ENCODE measurements around the gene POC1A.
"Not testable (repeated sequence)": the region's sequence is repeated elsewhere in the genome, so short reads cannot be mapped to it uniquely, and the experiment has no call there.

The POC1A gene

GRCh38 chr3:52175416-52176179 is 21.4 kb upstream of the POC1A start:
- Histone ChIP-seq H3K27me3 (ENCODE audit: control insufficient read depth in 5 of 5, insufficient read depth in 4 of 5, low read length in 5 of 5) (no peaks in the 10 kb centered on the region), H3K9me3 (ENCODE audit: control insufficient read depth in 5 of 5, low read length in 5 of 5) (no peaks in the 10 kb centered on the region), H3K4me1 (ENCODE audit: control insufficient read depth in 5 of 5, insufficient read depth in 5 of 5, low read length in 5 of 5) (peaks cover 7 to 28% (median 19%) of the 10 kb centered on the region in 5 donors), H3K4me3 (ENCODE audit: low read depth in 1 of 5, low read length in 5 of 5) (no peak overlapping the region), H3K36me3 (ENCODE audit: control insufficient read depth in 5 of 5, insufficient read depth in 5 of 5, low read length in 5 of 5) (no peaks in the 10 kb centered on the region), H3K9ac (ENCODE audit: low read length in 5 of 5) (no peak overlapping the region), H3K27ac (ENCODE audit: low read depth, low read length) (no peak overlapping the region)

GRCh38 chr3:52174896-52175295 is 20.7 kb upstream of the POC1A start:
- Histone ChIP-seq H3K36me3 (ENCODE audit: control insufficient read depth in 5 of 5, insufficient read depth in 5 of 5, low read length in 5 of 5) (no peaks in the 10 kb centered on the region), H3K9me3 (ENCODE audit: control insufficient read depth in 5 of 5, low read length in 5 of 5) (no peaks in the 10 kb centered on the region), H3K27ac (ENCODE audit: low read depth, low read length) (no peak overlapping the region), H3K4me3 (ENCODE audit: low read depth in 1 of 5, low read length in 5 of 5) (no peak overlapping the region), H3K4me1 (ENCODE audit: control insufficient read depth in 5 of 5, insufficient read depth in 5 of 5, low read length in 5 of 5) (peaks cover 7 to 28% (median 19%) of the 10 kb centered on the region in 5 donors), H3K27me3 (ENCODE audit: control insufficient read depth in 5 of 5, insufficient read depth in 4 of 5, low read length in 5 of 5) (no peaks in the 10 kb centered on the region), H3K9ac (ENCODE audit: low read length in 5 of 5) (no peak overlapping the region)

GRCh38 chr3:52173101-52173500 is 18.9 kb upstream of the POC1A start:
- H3K9ac ChIP-seq (ENCODE audit: low read length in 5 of 5), result no peak overlapping the region
- H3K27ac ChIP-seq (ENCODE audit: low read depth, low read length), result no peak overlapping the region

DNA sequence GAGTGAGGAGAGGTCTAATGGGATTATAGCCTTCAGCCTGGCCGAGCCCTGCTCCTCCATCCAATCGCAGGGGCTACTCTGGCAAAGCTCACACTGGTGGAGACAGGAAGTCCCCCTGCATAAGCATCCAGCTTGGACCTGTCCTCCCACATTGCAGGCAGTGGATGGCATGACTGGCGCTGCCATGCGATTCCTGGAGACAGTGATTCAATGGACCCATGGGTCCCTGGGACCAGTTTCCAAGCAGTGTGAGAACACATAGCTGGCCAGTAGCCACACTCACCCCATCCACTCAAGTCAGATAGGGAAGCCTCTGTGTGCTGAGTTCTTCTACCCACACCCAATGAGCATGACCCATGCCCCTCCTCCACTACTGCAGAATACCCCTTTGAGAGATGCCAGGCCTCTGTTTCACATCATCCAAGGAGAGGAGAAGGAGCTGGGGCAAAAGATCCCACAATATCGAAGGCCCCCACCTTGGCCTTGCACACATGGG is 18.1 kb upstream of the POC1A start:
- Histone ChIP-seq H3K4me3 (ENCODE audit: low read depth in 1 of 5, low read length in 5 of 5) (no peak overlapping the region), H3K9me3 (ENCODE audit: control insufficient read depth in 5 of 5, low read length in 5 of 5) (no peaks in the 10 kb centered on the region), H3K4me1 (ENCODE audit: control insufficient read depth in 5 of 5, insufficient read depth in 5 of 5, low read length in 5 of 5) (peaks cover 7 to 16% (median 11%) of the 10 kb centered on the region in 5 donors), H3K27ac (ENCODE audit: low read depth, low read length) (no peak overlapping the region), H3K9ac (ENCODE audit: low read length in 5 of 5) (no peak overlapping the region), H3K36me3 (ENCODE audit: control insufficient read depth in 5 of 5, insufficient read depth in 5 of 5, low read length in 5 of 5) (no peaks in the 10 kb centered on the region), H3K27me3 (ENCODE audit: control insufficient read depth in 5 of 5, insufficient read depth in 4 of 5, low read length in 5 of 5) (no peaks in the 10 kb centered on the region)

More at GRCh38 chr3:52173101-52173500, 18.9 kb upstream of the POC1A start:
- Histone ChIP-seq H3K36me3 (ENCODE audit: control insufficient read depth in 5 of 5, insufficient read depth in 5 of 5, low read length in 5 of 5) (no peaks in the 10 kb centered on the region), H3K27me3 (ENCODE audit: control insufficient read depth in 5 of 5, insufficient read depth in 4 of 5, low read length in 5 of 5) (no peaks in the 10 kb centered on the region), H3K4me3 (ENCODE audit: low read depth in 1 of 5, low read length in 5 of 5) (no peak overlapping the region), H3K4me1 (ENCODE audit: control insufficient read depth in 5 of 5, insufficient read depth in 5 of 5, low read length in 5 of 5) (peaks cover 7 to 24% (median 17%) of the 10 kb centered on the region in 5 donors), H3K9me3 (ENCODE audit: control insufficient read depth in 5 of 5, low read length in 5 of 5) (no peaks in the 10 kb centered on the region)

- Histone ChIP-seq H3K27ac (ENCODE audit: low read depth, low read length) (no peak overlapping the region), H3K4me1 (ENCODE audit: control insufficient read depth in 5 of 5, insufficient read depth in 5 of 5, low read length in 5 of 5) (peaks cover 3 to 10% (median 5%) of the 10 kb centered on the region in 5 donors), H3K9ac (ENCODE audit: low read length in 5 of 5) (no peak overlapping the region), H3K9me3 (ENCODE audit: control insufficient read depth in 5 of 5, low read length in 5 of 5) (no peaks in the 10 kb centered on the region), H3K36me3 (ENCODE audit: control insufficient read depth in 5 of 5, insufficient read depth in 5 of 5, low read length in 5 of 5) (no peaks in the 10 kb centered on the region), H3K27me3 (ENCODE audit: control insufficient read depth in 5 of 5, insufficient read depth in 4 of 5, low read length in 5 of 5) (no peaks in the 10 kb centered on the region), H3K4me3 (ENCODE audit: low read depth in 1 of 5, low read length in 5 of 5) (no peak overlapping the region)
Measured at GRCh38 chr3:52171514-52172261, 17.5 kb upstream of the POC1A start.

GRCh38 chr3:52170217-52170616 is 16.0 kb upstream of the POC1A start:
- H3K4me1 ChIP-seq (ENCODE audit: control insufficient read depth in 5 of 5, insufficient read depth in 5 of 5, low read length in 5 of 5); H3K9me3 ChIP-seq (ENCODE audit: control insufficient read depth in 5 of 5, low read length in 5 of 5); H3K4me3 ChIP-seq (ENCODE audit: low read depth in 1 of 5, low read length in 5 of 5); H3K9ac ChIP-seq (ENCODE audit: low read length in 5 of 5); H3K36me3 ChIP-seq (ENCODE audit: control insufficient read depth in 5 of 5, insufficient read depth in 5 of 5, low read length in 5 of 5); H3K27ac ChIP-seq (ENCODE audit: low read depth, low read length); H3K27me3 ChIP-seq (ENCODE audit: control insufficient read depth in 5 of 5, insufficient read depth in 4 of 5, low read length in 5 of 5): not testable (repeated sequence)

DNA sequence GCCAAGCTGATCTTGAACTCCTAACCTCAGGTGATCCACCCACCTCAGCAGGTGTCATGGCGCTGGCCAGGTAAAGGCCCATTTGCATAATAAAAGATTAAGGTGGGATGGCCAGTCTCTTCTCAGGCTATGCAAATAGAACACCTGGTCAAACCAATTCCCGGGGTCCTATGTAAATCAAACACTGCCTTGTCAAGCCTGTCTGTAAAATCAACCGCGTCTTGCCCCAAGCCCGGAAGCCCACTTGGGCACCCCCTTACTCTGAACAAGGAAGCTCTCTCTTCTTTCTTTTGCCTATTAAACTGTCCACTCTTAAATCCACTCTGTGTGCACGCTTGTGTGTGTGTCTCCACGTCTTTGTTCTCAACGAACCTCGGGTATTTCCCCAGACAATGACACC is 13.0 kb upstream of the POC1A start:
- no peak overlapping the region for H3K9ac ChIP-seq (ENCODE audit: low read length in 5 of 5)
- no peaks in the 10 kb centered on the region for H3K4me1 ChIP-seq (ENCODE audit: control insufficient read depth in 5 of 5, insufficient read depth in 5 of 5, low read length in 5 of 5)

GRCh38 chr3:52162250-52162872 is 8.1 kb upstream of the POC1A start:
- H3K4me3 ChIP-seq (ENCODE audit: low read depth in 1 of 5, low read length in 5 of 5), result no peak overlapping the region
- H3K9ac ChIP-seq (ENCODE audit: low read length in 5 of 5), result no peak overlapping the region
- no peak overlapping the region for H3K27ac ChIP-seq (ENCODE audit: low read depth, low read length)
- no peaks in the 10 kb centered on the region for H3K9me3 ChIP-seq (ENCODE audit: control insufficient read depth in 5 of 5, low read length in 5 of 5)
- no peaks in the 10 kb centered on the region for H3K4me1 ChIP-seq (ENCODE audit: control insufficient read depth in 5 of 5, insufficient read depth in 5 of 5, low read length in 5 of 5)
- no peaks in the 10 kb centered on the region for H3K27me3 ChIP-seq (ENCODE audit: control insufficient read depth in 5 of 5, insufficient read depth in 4 of 5, low read length in 5 of 5)
- no peaks in the 10 kb centered on the region for H3K36me3 ChIP-seq (ENCODE audit: control insufficient read depth in 5 of 5, insufficient read depth in 5 of 5, low read length in 5 of 5)

More for the DNA sequence above, 13.0 kb upstream of the POC1A start:
- H3K36me3 ChIP-seq (ENCODE audit: control insufficient read depth in 5 of 5, insufficient read depth in 5 of 5, low read length in 5 of 5), result no peaks in the 10 kb centered on the region
- no peaks in the 10 kb centered on the region for H3K9me3 ChIP-seq (ENCODE audit: control insufficient read depth in 5 of 5, low read length in 5 of 5)
- H3K27ac ChIP-seq (ENCODE audit: low read depth, low read length), result no peak overlapping the region
- no peaks in the 10 kb centered on the region for H3K27me3 ChIP-seq (ENCODE audit: control insufficient read depth in 5 of 5, insufficient read depth in 4 of 5, low read length in 5 of 5)
- H3K4me3 ChIP-seq (ENCODE audit: low read depth in 1 of 5, low read length in 5 of 5), result no peak overlapping the region

- no peaks in the 10 kb centered on the region for H3K27me3 ChIP-seq (ENCODE audit: control insufficient read depth in 5 of 5, insufficient read depth in 4 of 5, low read length in 5 of 5)
Measured at GRCh38 chr3:52159503-52159902, 5.3 kb upstream of the POC1A start.

GRCh38 chr3:52155912-52156311 is 1.7 kb upstream of the POC1A start:
- Histone ChIP-seq H3K27ac (ENCODE audit: low read depth, low read length) (no peak overlapping the region), H3K36me3 (ENCODE audit: control insufficient read depth in 5 of 5, insufficient read depth in 5 of 5, low read length in 5 of 5) (no peaks in the 10 kb centered on the region), H3K9ac (ENCODE audit: low read length in 5 of 5) (no peak overlapping the region), H3K4me1 (ENCODE audit: control insufficient read depth in 5 of 5, insufficient read depth in 5 of 5, low read length in 5 of 5) (peaks cover 4 to 18% (median 11%) of the 10 kb centered on the region in 5 donors), H3K4me3 (ENCODE audit: low read depth in 1 of 5, low read length in 5 of 5) (no peak overlapping the region), H3K9me3 (ENCODE audit: control insufficient read depth in 5 of 5, low read length in 5 of 5) (no peaks in the 10 kb centered on the region), H3K27me3 (ENCODE audit: control insufficient read depth in 5 of 5, insufficient read depth in 4 of 5, low read length in 5 of 5) (no peaks in the 10 kb centered on the region)

More at GRCh38 chr3:52159503-52159902, 5.3 kb upstream of the POC1A start:
- Histone ChIP-seq H3K9me3 (ENCODE audit: control insufficient read depth in 5 of 5, low read length in 5 of 5) (no peaks in the 10 kb centered on the region), H3K36me3 (ENCODE audit: control insufficient read depth in 5 of 5, insufficient read depth in 5 of 5, low read length in 5 of 5) (no peaks in the 10 kb centered on the region), H3K4me3 (ENCODE audit: low read depth in 1 of 5, low read length in 5 of 5) (no peak overlapping the region), H3K4me1 (ENCODE audit: control insufficient read depth in 5 of 5, insufficient read depth in 5 of 5, low read length in 5 of 5) (peaks cover 0 to 5% (median 4%) of the 10 kb centered on the region in 5 donors), H3K9ac (ENCODE audit: low read length in 5 of 5) (no peak overlapping the region), H3K27ac (ENCODE audit: low read depth, low read length) (no peak overlapping the region)

Measured in subcutaneous abdominal adipose tissue (tissue), 5 donors.